Uterus (tissue), 2 donors: ENCODE measurements around the gene GNG7.

ENCODE experiments used
- CTCF ChIP-seq, 4 experiments: fragments of 200-600 bp in 2 of 4; fragments of 450-650 bp in 2 of 4; sonication (generic) in 2 of 4; IDR thresholded peaks; one replicate each; pipeline ENCODE4 v1.5.1; 2016 to 2019; ENCODE audit warnings: antibody characterized with exemption in 4 of 4, mild to moderate bottlenecking in 2 of 4, moderate library complexity in 1 of 4
- POLR2A ChIP-seq, 2 donors: fragments of 450-650 bp; IDR thresholded peaks; one replicate each; pipeline ENCODE4 v1.6.1; 2016; ENCODE audit warnings: antibody characterized with exemption in 2 of 2, mild to moderate bottlenecking in 1 of 2, moderate library complexity in 1 of 2

GRCh38 chr19:2519482-2519881 lies 183.0 kb downstream of the GNG7 start:
- TF ChIP-seq CTCF (IDR thresholded peaks at IDR 0.05) (no peak), POLR2A (IDR thresholded peaks at IDR 0.05) (no peak)
